Lung (tissue), 12 donors: ENCODE results near the gene MAML3. TPM values are rescaled to one million over a fixed set of nuclear protein-coding genes. Genes with fewer than 3 reads are reported as not detected.
A peak's percentile ranks its signal among the peaks of the same experiment; 100 is the strongest.

Experiments used
- ATAC-seq: fragments of 200-7000 bp; cut with Tn5 transposase; one replicate; pipeline ENCODE4 v1.9.1; 2020; ENCODE audit warnings: moderate number of reproducible peaks; ENCODE audit not compliant: insufficient read depth, low FRiP score
- DNase-seq, 3 donors: peaks; one replicate each; pipeline ENCODE4 v3.0.0-alpha.2; 2013 to 2017
- H3K27ac ChIP-seq, 2 donors: one replicate each; pipeline ENCODE4 v1.5.1; 2013; ENCODE audit warnings: mild to moderate bottlenecking in 2 of 2, moderate library complexity in 2 of 2, control low read depth in 1 of 2, inconsistent platforms in 1 of 2, low read depth in 1 of 2, low read length in 1 of 2
- H3K27me3 ChIP-seq, 3 donors: one replicate each; pipeline ENCODE4 v1.5.1; 2013; ENCODE audit warnings: low read length in 2 of 3; ENCODE audit not compliant: control insufficient read depth in 3 of 3, insufficient read depth in 3 of 3
- H3K36me3 ChIP-seq, 4 donors: one replicate each; pipeline ENCODE4 v1.5.1; 2013; ENCODE audit warnings: low read length in 4 of 4, mild to moderate bottlenecking in 1 of 4, moderate library complexity in 1 of 4; ENCODE audit not compliant: control insufficient read depth in 4 of 4, insufficient read depth in 4 of 4
- H3K4me1 ChIP-seq, 5 donors: one replicate each; pipeline ENCODE4 v1.5.1; 2013; ENCODE audit warnings: low read length in 5 of 5, mild to moderate bottlenecking in 2 of 5, moderate library complexity in 1 of 5; ENCODE audit not compliant: control insufficient read depth in 5 of 5, insufficient read depth in 5 of 5
- H3K4me3 ChIP-seq: one replicate; pipeline ENCODE4 v1.5.1; 2013; ENCODE audit warnings: mild to moderate bottlenecking, control low read depth, moderate library complexity
- H3K9ac ChIP-seq, 2 donors: one replicate each; pipeline ENCODE4 v1.5.1; 2013; ENCODE audit warnings: low read length in 2 of 2, control low read depth in 1 of 2; ENCODE audit not compliant: insufficient read depth in 1 of 2
- H3K9me3 ChIP-seq, 4 donors: one replicate each; pipeline ENCODE4 v1.5.1; 2013; ENCODE audit warnings: low read length in 3 of 4, mild to moderate bottlenecking in 1 of 4, moderate library complexity in 1 of 4; ENCODE audit not compliant: control insufficient read depth in 4 of 4, insufficient read depth in 3 of 4
- WGBS, 2 donors: extraction: QIAGEN DNeasy Blood & Tissue Kit; methylation state at CpG; one replicate each; pipeline ENCODE4 v1.1.7; 2013; 5-methylcytosine and 5-hydroxymethylcytosine counted together
- polyA plus RNA-seq, 2 donors: library from polyadenylated mRNA; stranded (reverse); fragments of 200-250 nt; gene quantifications; one replicate each; pipeline ENCODE4 v1.2.1, GENCODE V29; 2013
- total RNA-seq, 2 donors: library from RNA; depleted of rRNA in 1 of 2; stranded (reverse); fragments of >200 nt in 1 of 2; gene quantifications; one replicate each; pipeline ENCODE4 v1.2.1, GENCODE V29; 2014 to 2021
- TF ChIP-seq, protein P1 (sequence below): IDR thresholded peaks from 2 replicates; pipeline ENCODE4 v1.5.1; 2012; ENCODE audit warnings: mild to moderate bottlenecking; ENCODE audit errors: control extremely low read depth, extremely low read depth
- donor health status: control.
- donor health status: control.
- donor health status: Bipolar disorder and iron deficiency.
- donor health status: healthy.
- donor health status: DM: yes; HTN: yes; CAD: no.

The MAML3 gene
- total and polyA plus RNA-seq, 4 donors, result 3.0 to 16.4 (median 8.5) TPM

GRCh38 chr4:139817657-139818452, 336.1 kb downstream of the MAML3 start:
- Histone ChIP-seq H3K9ac (no peak overlapping the region), H3K9me3 (no peaks in the 10 kb centered on the region), H3K4me3 (no peak overlapping the region), H3K27me3 (no peaks in the 10 kb centered on the region), H3K27ac (no peak overlapping the region), H3K4me1 (peaks cover 6 to 37% (median 7%) of the 10 kb centered on the region in 5 donors), H3K36me3 (peaks cover 0 to 2% (median 0%) of the 10 kb centered on the region in 4 donors)
- DNase-seq, result no peak
- no peak for ATAC-seq
- TF ChIP-seq, protein P1, sequence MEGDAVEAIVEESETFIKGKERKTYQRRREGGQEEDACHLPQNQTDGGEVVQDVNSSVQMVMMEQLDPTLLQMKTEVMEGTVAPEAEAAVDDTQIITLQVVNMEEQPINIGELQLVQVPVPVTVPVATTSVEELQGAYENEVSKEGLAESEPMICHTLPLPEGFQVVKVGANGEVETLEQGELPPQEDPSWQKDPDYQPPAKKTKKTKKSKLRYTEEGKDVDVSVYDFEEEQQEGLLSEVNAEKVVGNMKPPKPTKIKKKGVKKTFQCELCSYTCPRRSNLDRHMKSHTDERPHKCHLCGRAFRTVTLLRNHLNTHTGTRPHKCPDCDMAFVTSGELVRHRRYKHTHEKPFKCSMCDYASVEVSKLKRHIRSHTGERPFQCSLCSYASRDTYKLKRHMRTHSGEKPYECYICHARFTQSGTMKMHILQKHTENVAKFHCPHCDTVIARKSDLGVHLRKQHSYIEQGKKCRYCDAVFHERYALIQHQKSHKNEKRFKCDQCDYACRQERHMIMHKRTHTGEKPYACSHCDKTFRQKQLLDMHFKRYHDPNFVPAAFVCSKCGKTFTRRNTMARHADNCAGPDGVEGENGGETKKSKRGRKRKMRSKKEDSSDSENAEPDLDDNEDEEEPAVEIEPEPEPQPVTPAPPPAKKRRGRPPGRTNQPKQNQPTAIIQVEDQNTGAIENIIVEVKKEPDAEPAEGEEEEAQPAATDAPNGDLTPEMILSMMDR, result no peak
- 95% methylated on average over 6 of the region's 6 CpGs for WGBS, 2 donors

- TF ChIP-seq, protein P1, result no peak
- ATAC-seq, result no peak
These were observed 337.1 kb downstream of the MAML3 start for GRCh38 chr4:139816856-139817255.

GRCh38 chr4:139815778-139816601, 338.0 kb downstream of the MAML3 start:
- peak overlapping the region in 1 of 2 donors; percentile 45 for H3K9ac ChIP-seq
- peak; percentile 74 to 80 (median 79) for DNase-seq
- H3K9me3 ChIP-seq, result no peaks in the 10 kb centered on the region

More at GRCh38 chr4:139816856-139817255, 337.1 kb downstream of the MAML3 start:
- Histone ChIP-seq H3K9me3 (no peaks in the 10 kb centered on the region), H3K36me3 (peaks cover 0 to 2% (median 0%) of the 10 kb centered on the region in 4 donors), H3K4me1 (peaks cover 6 to 39% (median 10%) of the 10 kb centered on the region in 5 donors), H3K27me3 (no peaks in the 10 kb centered on the region), H3K4me3 (no peak overlapping the region), H3K27ac (peak overlapping the region in 1 of 2 donors; percentile 65), H3K9ac (no peak overlapping the region)
- no peak for DNase-seq
- 98 to 99% methylated on average over 3 of the region's 3 CpGs for WGBS, 2 donors

More at GRCh38 chr4:139815778-139816601, 338.0 kb downstream of the MAML3 start:
- Histone ChIP-seq H3K4me3 (no peak overlapping the region), H3K27ac (peak overlapping the region; percentile 4 to 65), H3K27me3 (no peaks in the 10 kb centered on the region), H3K4me1 (peaks cover 6 to 47% (median 10%) of the 10 kb centered on the region in 5 donors), H3K36me3 (no peaks in the 10 kb centered on the region)
- WGBS, 2 donors, result 39 to 42% methylated on average over 24 of the region's 24 CpGs
- TF ChIP-seq, protein P1, result no peak
- peak; percentile 77 for ATAC-seq
